Mesendoderm (in vitro differentiated cells): ENCODE data around the gene COX8C.
A peak's percentile ranks its signal among the peaks of the same experiment; 100 is the strongest.

Experiments used
- DNase-seq: peaks from one replicate; pipeline ENCODE4 v3.0.0; 2013
- H2AK5ac ChIP-seq: 2 replicates; pipeline ENCODE4 v1.6.1; 2013; ENCODE audit warnings: low read length, inconsistent platforms
- H2BK120ac ChIP-seq: 2 replicates; pipeline ENCODE4 v1.6.1; 2013; ENCODE audit warnings: low read depth, mild to moderate bottlenecking, low read length, moderate library complexity, mixed read lengths
- H2BK15ac ChIP-seq: replicated peaks from 2 replicates; pipeline ENCODE4 v1.6.1; 2013; ENCODE audit warnings: low read depth, mild to moderate bottlenecking, moderate library complexity
- H2BK5ac ChIP-seq: 2 replicates; pipeline ENCODE4 v1.6.1; 2013; ENCODE audit warnings: low read length, inconsistent platforms
- H3K18ac ChIP-seq: 2 replicates; pipeline ENCODE4 v1.6.1; 2013; ENCODE audit warnings: mild to moderate bottlenecking, low read length, mixed read lengths
- H3K23ac ChIP-seq: one replicate; pipeline ENCODE4 v1.6.1; 2013; ENCODE audit warnings: low read length
- H3K27ac ChIP-seq: 2 replicates; pipeline ENCODE4 v1.5.1; 2013; ENCODE audit warnings: low read depth, mild to moderate bottlenecking, inconsistent platforms, low read length, moderate library complexity
- H3K27me3 ChIP-seq: 2 replicates; pipeline ENCODE4 v1.6.1; 2013; ENCODE audit warnings: low read length, control low read depth, mild to moderate bottlenecking, inconsistent platforms; ENCODE audit not compliant: insufficient read depth, poor library complexity
- H3K36me3 ChIP-seq: 2 replicates; pipeline ENCODE4 v1.6.1; 2013; ENCODE audit warnings: low read length, inconsistent platforms; ENCODE audit not compliant: control insufficient read depth, insufficient read depth
- H3K4ac ChIP-seq: one replicate; pipeline ENCODE4 v1.6.1; 2013; ENCODE audit warnings: low read depth, mild to moderate bottlenecking, low read length, moderate library complexity
- H3K4me1 ChIP-seq: 2 replicates; pipeline ENCODE4 v1.6.1; 2013; ENCODE audit warnings: low read depth, low read length, inconsistent platforms; ENCODE audit not compliant: control insufficient read depth
- H3K4me2 ChIP-seq: 2 replicates; pipeline ENCODE4 v1.6.1; 2013; ENCODE audit warnings: low read length
- H3K4me3 ChIP-seq: 2 replicates; pipeline ENCODE4 v1.5.1; 2013; ENCODE audit warnings: mild to moderate bottlenecking, low read length
- H3K56ac ChIP-seq: one replicate; pipeline ENCODE4 v1.6.1; 2013; ENCODE audit warnings: low read length
- H3K79me1 ChIP-seq: 2 replicates; pipeline ENCODE4 v1.6.1; 2013; ENCODE audit warnings: low read length, inconsistent platforms
- H3K79me2 ChIP-seq: 2 replicates; pipeline ENCODE4 v1.6.1; 2013; ENCODE audit warnings: mild to moderate bottlenecking, low read length; ENCODE audit not compliant: control insufficient read depth, insufficient read depth
- H3K9ac ChIP-seq: 2 replicates; pipeline ENCODE4 v1.6.1; 2013; ENCODE audit warnings: low read length, inconsistent platforms
- H4K5ac ChIP-seq: one replicate; pipeline ENCODE4 v1.6.1; 2013; ENCODE audit warnings: low read length
- H4K8ac ChIP-seq: one replicate; pipeline ENCODE4 v1.6.1; 2013; ENCODE audit warnings: low read depth, mild to moderate bottlenecking, control low read depth, low read length, moderate library complexity
- WGBS: extraction: QIAGEN DNeasy Blood & Tissue Kit; methylation state at CpG from one replicate; pipeline ENCODE4 v1.1.7; 2013; ENCODE audit warnings: low lambda C conversion rate, missing lambda C conversion rate; ENCODE audit not compliant: insufficient coverage; ENCODE audit errors: extremely low coverage; 5-methylcytosine and 5-hydroxymethylcytosine counted together

Gene COX8C

DNA sequence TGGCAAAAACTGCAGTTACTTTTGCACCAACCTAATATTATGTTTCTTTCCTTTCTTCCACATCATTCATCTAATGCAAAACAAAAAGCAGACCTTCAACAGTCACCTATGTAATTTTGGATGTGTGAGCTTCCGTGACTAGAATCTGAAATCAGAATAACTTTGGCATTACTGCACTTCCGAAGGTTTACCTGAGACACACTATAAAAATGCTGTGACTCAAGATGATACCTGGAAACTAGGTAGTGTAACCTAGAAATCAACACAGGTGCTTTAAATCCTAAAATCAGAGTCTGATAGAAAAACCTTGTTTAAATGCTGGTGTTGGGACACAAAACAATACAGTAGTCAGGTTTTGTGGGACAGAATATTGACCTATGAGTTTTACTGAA, 16.4 kb upstream of the COX8C start:
- Histone ChIP-seq H2BK15ac (no peak overlapping the region), H3K18ac (no peak overlapping the region), H3K27me3 (no peaks in the 10 kb centered on the region), H3K79me1 (peaks cover 9% of the 10 kb centered on the region), H3K4me1 (no peaks in the 10 kb centered on the region), H2BK120ac (no peak overlapping the region), H4K5ac (no peak overlapping the region), H3K23ac (no peak overlapping the region), H2BK5ac (no peak overlapping the region), H3K4me3 (no peak overlapping the region), H3K4me2 (no peak overlapping the region), H4K8ac (no peak overlapping the region), H3K4ac (no peak overlapping the region), H2AK5ac (no peak overlapping the region), H3K56ac (no peak overlapping the region), H3K27ac (no peak overlapping the region), H3K79me2 (peaks cover 59% of the 10 kb centered on the region), H3K36me3 (no peaks in the 10 kb centered on the region), H3K9ac (peak overlapping the region; percentile 6)
- no peak for DNase-seq
- WGBS: no CpG with 5 or more reads among the region's 2 CpGs

DNA sequence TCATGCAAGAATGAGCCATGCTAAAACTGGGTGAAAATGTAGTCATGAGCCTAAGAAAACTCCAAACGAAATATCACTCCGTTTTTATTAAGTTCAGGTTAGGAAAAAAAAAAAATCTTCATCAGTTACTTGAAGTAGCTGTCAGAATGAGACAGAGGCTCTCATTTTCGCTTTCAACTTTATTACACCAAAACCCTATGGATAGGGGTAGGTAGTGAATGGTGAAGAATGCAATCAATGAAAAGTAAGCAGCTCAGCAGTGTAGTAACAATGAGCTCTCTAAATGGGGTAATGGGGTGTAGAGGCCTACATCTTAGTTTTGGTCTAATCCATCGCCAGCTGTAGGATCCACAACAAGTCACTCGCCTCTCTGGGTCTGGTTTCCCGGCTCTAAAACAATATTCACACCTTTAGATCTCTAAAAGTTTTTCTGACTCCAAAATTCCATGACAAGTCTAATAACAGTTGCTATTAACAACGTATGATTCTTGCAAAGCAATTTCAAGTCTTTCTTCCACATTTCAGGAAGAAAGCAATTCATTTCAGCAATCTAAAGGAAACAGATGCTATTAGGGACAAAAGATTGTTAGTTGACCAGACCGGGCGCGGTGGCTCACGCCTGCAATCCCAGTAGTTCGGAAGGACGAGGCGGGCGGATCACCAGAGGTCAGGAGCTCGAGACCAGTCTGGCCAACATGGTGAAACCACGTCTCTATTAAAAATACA, 15.8 kb upstream of the COX8C start:
- H2BK5ac ChIP-seq: no peak overlapping the region
- no peak overlapping the region for H2BK15ac ChIP-seq
- H4K8ac ChIP-seq: no peak overlapping the region
- no peak for DNase-seq
- no peak overlapping the region for H2AK5ac ChIP-seq
- no peak overlapping the region for H3K27ac ChIP-seq
- peak overlapping the region; percentile 13 for H3K4me2 ChIP-seq
- H3K79me2 ChIP-seq: peaks cover 56% of the 10 kb centered on the region
- H3K27me3 ChIP-seq: no peaks in the 10 kb centered on the region
- no peak overlapping the region for H2BK120ac ChIP-seq
- H3K79me1 ChIP-seq: peaks cover 7% of the 10 kb centered on the region
- no peaks in the 10 kb centered on the region for H3K4me1 ChIP-seq
- WGBS: no CpG with 5 or more reads among the region's 17 CpGs
- no peak overlapping the region for H3K4me3 ChIP-seq
- H3K9ac ChIP-seq: peak overlapping the region; percentile 39
- no peak overlapping the region for H4K5ac ChIP-seq
- peak overlapping the region; percentile 94 for H3K56ac ChIP-seq
- no peak overlapping the region for H3K23ac ChIP-seq
- H3K18ac ChIP-seq: no peak overlapping the region
- no peak overlapping the region for H3K4ac ChIP-seq
- H3K36me3 ChIP-seq: no peaks in the 10 kb centered on the region

DNA sequence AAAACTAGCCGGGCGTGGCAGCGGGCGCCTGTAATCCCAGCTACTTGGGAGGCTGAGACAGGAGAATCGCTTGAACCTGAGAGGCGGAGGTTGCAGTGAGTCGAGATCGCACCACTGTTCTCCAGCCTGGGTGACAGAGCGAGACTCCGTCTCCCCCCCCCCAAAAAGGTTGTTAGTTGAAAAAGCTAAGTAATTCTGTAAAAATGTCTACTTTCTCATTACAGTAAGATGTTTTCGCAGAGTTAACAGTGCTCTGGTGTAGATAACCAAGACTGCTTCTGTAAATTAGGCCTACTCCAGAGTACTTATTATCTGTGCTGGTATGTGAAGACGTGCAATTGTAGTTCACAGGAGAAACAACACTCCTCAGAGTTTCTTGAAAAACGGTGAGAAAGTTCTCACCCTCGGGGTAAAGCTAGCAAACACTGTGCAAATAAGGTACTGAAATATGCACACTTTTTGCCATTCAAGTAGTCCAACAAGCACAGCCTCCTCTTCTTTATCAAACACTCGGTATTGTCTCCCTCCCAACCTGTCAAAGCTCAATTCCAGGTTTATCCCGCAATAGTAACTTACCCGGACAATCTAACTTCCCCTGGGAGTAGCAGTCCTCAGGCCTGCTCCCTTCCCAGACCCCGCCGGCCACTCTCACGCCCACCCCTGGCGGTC, 15.1 kb upstream of the COX8C start:
- H2AK5ac ChIP-seq: no peak overlapping the region
- no peak overlapping the region for H4K5ac ChIP-seq
- peak overlapping the region; percentile 98 for H3K27ac ChIP-seq
- no peaks in the 10 kb centered on the region for H3K27me3 ChIP-seq
- no peak overlapping the region for H2BK120ac ChIP-seq
- peak overlapping the region; percentile 100 for H3K4ac ChIP-seq
- H3K23ac ChIP-seq: peak overlapping the region; percentile 56
- H3K4me2 ChIP-seq: peak overlapping the region; percentile 90
- H3K79me2 ChIP-seq: peaks cover 49% of the 10 kb centered on the region
- no CpG with 5 or more reads among the region's 21 CpGs for WGBS
- no peak overlapping the region for H2BK15ac ChIP-seq
- peak overlapping the region; percentile 94 for H3K56ac ChIP-seq
- H3K4me1 ChIP-seq: no peaks in the 10 kb centered on the region
- DNase-seq: peak; percentile 30
- H3K79me1 ChIP-seq: peaks cover 6% of the 10 kb centered on the region
- H3K4me3 ChIP-seq: peak overlapping the region; percentile 92
- peak overlapping the region; percentile 85 for H3K9ac ChIP-seq
- H3K36me3 ChIP-seq: no peaks in the 10 kb centered on the region
- H4K8ac ChIP-seq: no peak overlapping the region
- H2BK5ac ChIP-seq: peak overlapping the region; percentile 22
- H3K18ac ChIP-seq: peak overlapping the region; percentile 95

DNA sequence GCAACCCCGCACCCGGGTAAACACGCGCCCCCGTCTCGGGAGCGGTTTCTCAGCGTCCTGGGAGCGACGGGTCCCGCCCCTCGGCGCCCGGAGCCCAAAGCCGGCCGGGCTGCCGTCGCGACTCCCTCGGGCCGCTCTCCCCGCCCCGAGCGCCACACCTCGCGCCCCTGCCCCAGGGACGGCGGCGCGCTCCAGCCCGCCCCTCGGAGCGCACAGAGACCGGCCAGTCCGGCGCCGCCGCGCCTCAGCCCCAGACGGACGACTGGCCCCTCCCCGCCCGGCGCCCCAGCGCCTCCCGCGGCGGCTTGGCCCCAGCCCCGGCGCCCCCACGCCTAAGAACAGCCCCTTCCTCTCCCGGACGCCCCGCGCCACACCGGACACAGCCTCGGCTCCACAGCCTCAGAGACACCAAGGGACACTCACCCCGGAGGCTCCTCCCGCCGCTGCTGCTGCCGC, 14.6 kb upstream of the COX8C start:
- H3K27me3 ChIP-seq: no peaks in the 10 kb centered on the region
- peak overlapping the region; percentile 94 for H3K56ac ChIP-seq
- no peak overlapping the region for H2AK5ac ChIP-seq
- no CpG with 5 or more reads among the region's 61 CpGs for WGBS
- no peak overlapping the region for H4K8ac ChIP-seq
- peak overlapping the region; percentile 90 for H3K4me2 ChIP-seq
- H3K27ac ChIP-seq: peak overlapping the region; percentile 98
- H3K79me1 ChIP-seq: peaks cover 6% of the 10 kb centered on the region
- no peaks in the 10 kb centered on the region for H3K4me1 ChIP-seq
- H3K4ac ChIP-seq: peak overlapping the region; percentile 100
- peak overlapping the region; percentile 95 for H3K18ac ChIP-seq
- H2BK5ac ChIP-seq: no peak overlapping the region
- H3K36me3 ChIP-seq: no peaks in the 10 kb centered on the region
- DNase-seq: peak; percentile 74
- peak overlapping the region; percentile 92 for H3K4me3 ChIP-seq
- peaks cover 44% of the 10 kb centered on the region for H3K79me2 ChIP-seq
- H2BK120ac ChIP-seq: peak overlapping the region; percentile 19
- H4K5ac ChIP-seq: no peak overlapping the region
- H3K9ac ChIP-seq: peak overlapping the region; percentile 85
- H2BK15ac ChIP-seq: no peak overlapping the region
- H3K23ac ChIP-seq: peak overlapping the region; percentile 56

DNA sequence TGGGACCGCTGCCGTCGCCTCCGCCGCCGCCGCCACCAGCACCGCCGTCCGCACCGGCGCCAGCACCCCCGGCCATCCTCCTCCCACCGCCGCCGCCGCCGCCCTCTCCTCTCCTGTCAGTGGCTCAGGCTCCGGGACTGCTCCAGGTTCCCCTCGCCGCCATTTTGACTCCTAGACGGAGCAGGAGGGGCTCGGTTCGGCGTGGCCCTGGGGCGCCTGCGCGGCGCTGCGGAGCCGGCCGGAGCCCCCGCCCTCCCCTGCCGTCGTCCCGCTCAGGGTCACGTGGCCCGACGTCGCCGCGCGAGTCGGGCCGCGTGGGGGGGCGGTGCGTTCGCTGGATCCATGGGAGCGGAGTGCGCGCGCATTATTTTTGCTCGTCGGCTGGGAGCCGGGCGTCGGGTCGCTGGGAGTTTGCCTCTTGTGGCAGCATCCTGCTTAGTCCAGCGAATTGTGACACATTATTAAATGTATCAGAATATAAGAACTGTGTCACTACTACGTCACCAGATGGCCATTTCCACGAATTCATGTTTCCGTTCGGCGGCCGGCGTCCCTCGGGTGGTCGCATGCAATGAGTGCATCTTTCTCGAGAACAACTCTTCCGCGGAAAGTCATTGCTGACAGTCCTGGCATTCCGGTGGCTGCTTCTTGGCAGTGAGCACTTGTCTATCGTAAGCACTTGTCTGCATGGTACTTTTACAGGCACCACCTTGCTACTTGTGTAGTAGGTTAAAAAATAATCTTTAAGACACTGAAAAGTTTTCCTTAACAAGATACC, 13.9 kb upstream of the COX8C start, which contains the start of gene BTBD7:
Gene BTBD7 (minus strand): TSS at position 184 of the 778 bp plus-strand sequence. CDS start 36,985 bp downstream, outside the sequence.
- WGBS: no CpG with 5 or more reads among the region's 74 CpGs
- Histone ChIP-seq H3K9ac (peak within 1 kb of the TSS; percentile 85), H3K79me2 (peaks cover 41% of the 10 kb centered on the region), H3K23ac (peak within 1 kb of the TSS; percentile 56), H3K18ac (peak within 1 kb of the TSS; percentile 95), H3K27me3 (no peaks in the 10 kb centered on the region), H2BK15ac (no peak within 1 kb of the TSS), H3K4me2 (peak within 1 kb of the TSS; percentile 90), H4K8ac (no peak within 1 kb of the TSS), H3K27ac (peak within 1 kb of the TSS; percentile 98), H3K79me1 (peaks cover 6% of the 10 kb centered on the region), H3K56ac (peak within 1 kb of the TSS; percentile 94), H4K5ac (no peak within 1 kb of the TSS), H3K36me3 (no peaks in the 10 kb centered on the region), H2BK5ac (peak within 1 kb of the TSS; percentile 22), H3K4me1 (no peaks in the 10 kb centered on the region), H2BK120ac (peak within 1 kb of the TSS; percentile 19), H3K4me3 (peak within 1 kb of the TSS; percentile 92), H3K4ac (peak within 1 kb of the TSS; percentile 100), H2AK5ac (no peak within 1 kb of the TSS)
- peak; percentile 96 for DNase-seq
